OCI-LY1 (cell line): Measurements from ENCODE around the gene NLE1.

Experiments used
- H2AFZ ChIP-seq: fragments of 200-600 bp; sonication (generic), shearing (Covaris generic); 2 replicates; pipeline ENCODE4 v1.6.0; 2014; ENCODE audit warnings: antibody characterized with exemption, mild to moderate bottlenecking, low read length
- H3F3A ChIP-seq: fragments of 200-600 bp; sonication (generic), shearing (Covaris generic); 2 replicates; pipeline ENCODE4 v1.6.0; 2014; ENCODE audit warnings: mild to moderate bottlenecking, antibody characterized with exemption, low read length, moderate library complexity; ENCODE audit not compliant: insufficient read depth
- H3K27ac ChIP-seq: fragments of 200-600 bp; sonication (generic); 2 replicates; pipeline ENCODE4 v1.5.1; 2014; ENCODE audit warnings: low read length, mixed run types, mild to moderate bottlenecking, low read depth; ENCODE audit not compliant: poor library complexity, severe bottlenecking
- H3K27me3 ChIP-seq: fragments of 200-600 bp; sonication (generic); 2 replicates; pipeline ENCODE4 v1.6.0; 2014; ENCODE audit warnings: antibody characterized with exemption, mild to moderate bottlenecking, low read length, moderate library complexity; ENCODE audit not compliant: insufficient read depth
- H3K36me3 ChIP-seq: fragments of 200-600 bp; sonication (generic); 2 replicates; pipeline ENCODE4 v1.6.1; 2014; ENCODE audit warnings: mild to moderate bottlenecking, antibody characterized with exemption, low read length, moderate library complexity, mixed read lengths; ENCODE audit not compliant: insufficient read depth
- H3K4me1 ChIP-seq: fragments of 200-600 bp; sonication (generic); 2 replicates; pipeline ENCODE4 v1.5.1; 2014; ENCODE audit warnings: mild to moderate bottlenecking, low read length, moderate library complexity; ENCODE audit not compliant: insufficient read depth, severe bottlenecking
- H3K4me2 ChIP-seq: fragments of 200-600 bp; sonication (generic), shearing (Covaris generic); 2 replicates; pipeline ENCODE4 v1.6.1; 2014; ENCODE audit warnings: low read length
- H3K4me3 ChIP-seq: fragments of 200-600 bp; sonication (generic); 2 replicates; pipeline ENCODE4 v1.5.1; 2014; ENCODE audit warnings: low read length, low read depth, mild to moderate bottlenecking, mixed read lengths; ENCODE audit not compliant: poor library complexity, severe bottlenecking
- H3K79me2 ChIP-seq: fragments of 200-600 bp; shearing (Covaris generic); 2 replicates; pipeline ENCODE4 v1.6.1; 2016; ENCODE audit warnings: mixed run types, low read length, mixed read lengths; ENCODE audit not compliant: insufficient read depth
- H3K9ac ChIP-seq: fragments of 200-600 bp; sonication (generic), shearing (Covaris generic); 2 replicates; pipeline ENCODE4 v1.6.1; 2014; ENCODE audit warnings: mild to moderate bottlenecking, low read length, mixed read lengths
- H3K9me2 ChIP-seq: fragments of 200-600 bp; sonication (generic), shearing (Covaris generic); 2 replicates; pipeline ENCODE4 v1.6.1; 2014; ENCODE audit warnings: low read depth, mild to moderate bottlenecking, low read length, mixed read lengths
- H3K9me3 ChIP-seq: fragments of 200-600 bp; shearing (Covaris generic); 2 replicates; pipeline ENCODE4 v1.6.1; 2014; ENCODE audit warnings: low read length, mixed read lengths
- H4K20me1 ChIP-seq: fragments of 200-600 bp; sonication (generic), shearing (Covaris generic); 2 replicates; pipeline ENCODE4 v1.6.0; 2016; ENCODE audit warnings: mild to moderate bottlenecking, low read length; ENCODE audit not compliant: insufficient read depth
- CTCF ChIP-seq: fragments of 200-600 bp; sonication (generic), shearing (Covaris generic); IDR thresholded peaks from 2 replicates; pipeline ENCODE4 v1.5.1; 2017; ENCODE audit warnings: mild to moderate bottlenecking, antibody characterized with exemption, low read length, moderate library complexity, mixed read lengths
- EZH2 ChIP-seq: fragments of 200-600 bp; sonication (generic), shearing (Covaris generic); IDR thresholded peaks from 2 replicates; pipeline ENCODE4 v1.8.0; 2017; ENCODE audit warnings: borderline replicate concordance, mixed run types, mild to moderate bottlenecking, antibody characterized with exemption, low read length, moderate library complexity, mixed read lengths

Gene NLE1

GRCh38 chr17:35132099-35132498, 10.0 kb downstream of the NLE1 start:
- Histone ChIP-seq H3K4me2 (no peak overlapping the region), H3K27ac (no peak overlapping the region), H3K36me3 (peaks cover 75% of the 10 kb centered on the region), H3K9me2 (no peaks in the 10 kb centered on the region), H4K20me1 (no peaks in the 10 kb centered on the region), H3K9me3 (no peaks in the 10 kb centered on the region), H3K4me1 (no peaks in the 10 kb centered on the region), H2AFZ (no peak overlapping the region), H3K9ac (no peak overlapping the region), H3K79me2 (no peaks in the 10 kb centered on the region), H3F3A (no peaks in the 10 kb centered on the region), H3K4me3 (no peak overlapping the region), H3K27me3 (no peaks in the 10 kb centered on the region)
- TF ChIP-seq CTCF (no peak), EZH2 (no peak)

GRCh38 chr17:35130392-35130791, 11.7 kb downstream of the NLE1 start:
- Histone ChIP-seq H3K9ac (no peak overlapping the region), H3K4me1 (no peaks in the 10 kb centered on the region), H3K27me3 (no peaks in the 10 kb centered on the region), H2AFZ (no peak overlapping the region), H3K4me2 (no peak overlapping the region), H3K36me3 (peaks cover 58% of the 10 kb centered on the region), H3K4me3 (no peak overlapping the region), H3K79me2 (no peaks in the 10 kb centered on the region), H4K20me1 (no peaks in the 10 kb centered on the region), H3K9me2 (no peaks in the 10 kb centered on the region), H3K27ac (no peak overlapping the region), H3K9me3 (no peaks in the 10 kb centered on the region), H3F3A (no peaks in the 10 kb centered on the region)
- TF ChIP-seq EZH2 (no peak), CTCF (no peak)

- Histone ChIP-seq H3K4me1 (no peaks in the 10 kb centered on the region), H4K20me1 (no peaks in the 10 kb centered on the region)
Measured at GRCh38 chr17:35129973-35130351, 12.1 kb downstream of the NLE1 start.

More at GRCh38 chr17:35129973-35130351, 12.1 kb downstream of the NLE1 start:
- no peaks in the 10 kb centered on the region for H3K9me3 ChIP-seq
- H3F3A ChIP-seq, result no peaks in the 10 kb centered on the region
- no peak overlapping the region for H2AFZ ChIP-seq
- peaks cover 53% of the 10 kb centered on the region for H3K36me3 ChIP-seq
- no peak overlapping the region for H3K4me3 ChIP-seq
- H3K4me2 ChIP-seq, result no peak overlapping the region
- no peaks in the 10 kb centered on the region for H3K27me3 ChIP-seq
- H3K79me2 ChIP-seq, result no peaks in the 10 kb centered on the region
- no peak for TF ChIP-seq EZH2
- TF ChIP-seq CTCF, result no peak
- H3K27ac ChIP-seq, result no peak overlapping the region
- H3K9ac ChIP-seq, result no peak overlapping the region
- H3K9me2 ChIP-seq, result no peaks in the 10 kb centered on the region
